GM19099 (cell line): ENCODE data around the gene TIMM29.

Source experiments
- POLR2A ChIP-seq: IDR thresholded peaks from 3 replicates; pipeline ENCODE4 v1.6.1; 2011; ENCODE audit warnings: low read depth; ENCODE audit not compliant: insufficient read length; ENCODE audit errors: extremely low read depth

Gene TIMM29

GRCh38 chr19:10899151-10899653 lies 29.4 kb upstream of the TIMM29 start:
- no peak for TF ChIP-seq POLR2A

GRCh38 chr19:10907925-10908324 lies 20.7 kb upstream of the TIMM29 start:
- no peak for TF ChIP-seq POLR2A

GRCh38 chr19:10908380-10908960 lies 20.1 kb upstream of the TIMM29 start:
- TF ChIP-seq POLR2A, result no peak

GRCh38 chr19:10911579-10912363 lies 16.8 kb upstream of the TIMM29 start:
- TF ChIP-seq POLR2A, result no peak

GRCh38 chr19:10912619-10913018 lies 16.0 kb upstream of the TIMM29 start:
- no peak for TF ChIP-seq POLR2A

GRCh38 chr19:10913716-10914340 lies 14.8 kb upstream of the TIMM29 start:
- TF ChIP-seq POLR2A, result no peak

- no peak for TF ChIP-seq POLR2A
Measured at GRCh38 chr19:10915130-10916091, 13.2 kb upstream of the TIMM29 start.

GRCh38 chr19:10916602-10917001 lies 12.0 kb upstream of the TIMM29 start:
- no peak for TF ChIP-seq POLR2A

- TF ChIP-seq POLR2A, result no peak
Measured at GRCh38 chr19:10918359-10918758, 10.3 kb upstream of the TIMM29 start.

GRCh38 chr19:10919352-10920287 lies 9.0 kb upstream of the TIMM29 start:
- TF ChIP-seq POLR2A, result no peak

- no peak for TF ChIP-seq POLR2A
Measured at GRCh38 chr19:10920288-10920655, 8.3 kb upstream of the TIMM29 start.

GRCh38 chr19:10920781-10921180 lies 7.8 kb upstream of the TIMM29 start:
- no peak for TF ChIP-seq POLR2A

- no peak for TF ChIP-seq POLR2A
Measured at GRCh38 chr19:10921199-10921909, 7.3 kb upstream of the TIMM29 start.
